Left ventricle myocardium inferior (tissue), 1 donor: ENCODE results near the gene PGS1. TPM values are rescaled to one million over a fixed set of nuclear protein-coding genes. Genes with fewer than 3 reads are reported as not detected.

Source experiments
- DNase-seq: peaks from one replicate; pipeline ENCODE4 v3.0.0-alpha.2; 2020
- H3K27ac ChIP-seq: fragments of 200-600 bp; replicated peaks from 2 replicates; pipeline ENCODE4 v1.8.0; 2021
- H3K27me3 ChIP-seq: fragments of 200-600 bp; 2 replicates; pipeline ENCODE4 v1.8.0; 2021; ENCODE audit warnings: low read depth
- H3K36me3 ChIP-seq: fragments of 200-600 bp; 2 replicates; pipeline ENCODE4 v1.8.0; 2021
- H3K4me1 ChIP-seq: fragments of 200-600 bp; 2 replicates; pipeline ENCODE4 v1.8.0; 2021
- H3K4me3 ChIP-seq: fragments of 200-600 bp; 2 replicates; pipeline ENCODE4 v1.8.0; 2021; ENCODE audit warnings: mild to moderate bottlenecking, moderate library complexity
- H3K9me3 ChIP-seq: fragments of 200-600 bp; replicated peaks from 2 replicates; pipeline ENCODE4 v1.8.0; 2021
- CTCF ChIP-seq: fragments of 200-600 bp; IDR thresholded peaks from 2 replicates; pipeline ENCODE4 v1.8.0; 2021; ENCODE audit warnings: antibody characterized with exemption, mild to moderate bottlenecking, borderline replicate concordance
- intact Hi-C: fragments of 100-400 bp; cut with micrococcal nuclease; formaldehyde crosslinking; loops from one replicate; pipeline ENCODE4 v1.11.0; 2022
- total RNA-seq: library from RNA; stranded (reverse); fragmentation: NEBNext Ultra II Directional; extraction: Animal tissue kit (Norgen Biotek cat#: 25700); gene quantifications from one replicate; pipeline ENCODE4 v1.2.1, GENCODE V29; 2021
- donor health status: DM: no; HTN: yes; CAD: no; lungs with severe emphysema.

The PGS1 gene
- total RNA-seq, 1 donor from 2014 or later: 17.1 TPM

GRCh38 chr17:78428836-78429617, 50.6 kb downstream of the PGS1 start:
- Histone ChIP-seq H3K27ac (no peak overlapping the region), H3K36me3 (peaks cover 45% of the 10 kb centered on the region)
- DNase-seq: no peak

GRCh38 chr17:78429618-78429995, 51.2 kb downstream of the PGS1 start:
- intact Hi-C loops: loop anchor here (10.0 kb wide), 2 partner anchors 65 to 175 kb away; partner anchors contain the start of gene SOCS3
- Histone ChIP-seq H3K9me3 (no peaks in the 10 kb centered on the region), H3K27me3 (no peaks in the 10 kb centered on the region), H3K27ac (no peak overlapping the region), H3K4me1 (peaks cover 17% of the 10 kb centered on the region), H3K36me3 (peaks cover 39% of the 10 kb centered on the region), H3K4me3 (no peak overlapping the region)
- no peak for TF ChIP-seq CTCF
- no peak for DNase-seq

More at GRCh38 chr17:78428836-78429617, 50.6 kb downstream of the PGS1 start:
- no peaks in the 10 kb centered on the region for H3K9me3 ChIP-seq
- peaks cover 23% of the 10 kb centered on the region for H3K4me1 ChIP-seq
- H3K4me3 ChIP-seq: no peak overlapping the region
- no peak for TF ChIP-seq CTCF
- no peaks in the 10 kb centered on the region for H3K27me3 ChIP-seq
- intact Hi-C loops: loop anchor here (10.0 kb wide), 2 partner anchors 64 to 174 kb away; partner anchors contain the start of gene SOCS3

- no peak overlapping the region for H3K27ac ChIP-seq
- no peak for DNase-seq
- no peaks in the 10 kb centered on the region for H3K27me3 ChIP-seq
- peaks cover 7% of the 10 kb centered on the region for H3K4me1 ChIP-seq
- no peak overlapping the region for H3K4me3 ChIP-seq
- intact Hi-C loops: no loop called here
- no peaks in the 10 kb centered on the region for H3K9me3 ChIP-seq
- peaks cover 25% of the 10 kb centered on the region for H3K36me3 ChIP-seq
- TF ChIP-seq CTCF: no peak
Measured at GRCh38 chr17:78430892-78431691, 52.6 kb downstream of the PGS1 start.

- Histone ChIP-seq H3K27ac (no peak overlapping the region), H3K27me3 (no peaks in the 10 kb centered on the region), H3K4me1 (peaks cover 1% of the 10 kb centered on the region), H3K4me3 (no peak overlapping the region), H3K36me3 (peaks cover 20% of the 10 kb centered on the region), H3K9me3 (no peaks in the 10 kb centered on the region)
- no peak for DNase-seq
- intact Hi-C loops: no loop called here
- no peak for TF ChIP-seq CTCF
Measured at GRCh38 chr17:78431692-78431958, 53.2 kb downstream of the PGS1 start.

GRCh38 chr17:78432226-78433012, 54.0 kb downstream of the PGS1 start:
- intact Hi-C loops: no loop called here
- no peak for TF ChIP-seq CTCF

More at GRCh38 chr17:78432226-78433012, 54.0 kb downstream of the PGS1 start:
- Histone ChIP-seq H3K9me3 (no peaks in the 10 kb centered on the region), H3K27ac (no peak overlapping the region), H3K27me3 (peaks cover 7% of the 10 kb centered on the region), H3K4me3 (no peak overlapping the region), H3K4me1 (no peaks in the 10 kb centered on the region), H3K36me3 (peaks cover 12% of the 10 kb centered on the region)
- DNase-seq: no peak
